Measurements from ENCODE around the gene IQCK.
A peak's percentile ranks its signal among the peaks of the same experiment; 100 is the strongest.
"Not testable (repeated sequence)": the region's sequence is repeated elsewhere in the genome, so short reads cannot be mapped to it uniquely, and the experiment has no call there.

The IQCK gene

DNA sequence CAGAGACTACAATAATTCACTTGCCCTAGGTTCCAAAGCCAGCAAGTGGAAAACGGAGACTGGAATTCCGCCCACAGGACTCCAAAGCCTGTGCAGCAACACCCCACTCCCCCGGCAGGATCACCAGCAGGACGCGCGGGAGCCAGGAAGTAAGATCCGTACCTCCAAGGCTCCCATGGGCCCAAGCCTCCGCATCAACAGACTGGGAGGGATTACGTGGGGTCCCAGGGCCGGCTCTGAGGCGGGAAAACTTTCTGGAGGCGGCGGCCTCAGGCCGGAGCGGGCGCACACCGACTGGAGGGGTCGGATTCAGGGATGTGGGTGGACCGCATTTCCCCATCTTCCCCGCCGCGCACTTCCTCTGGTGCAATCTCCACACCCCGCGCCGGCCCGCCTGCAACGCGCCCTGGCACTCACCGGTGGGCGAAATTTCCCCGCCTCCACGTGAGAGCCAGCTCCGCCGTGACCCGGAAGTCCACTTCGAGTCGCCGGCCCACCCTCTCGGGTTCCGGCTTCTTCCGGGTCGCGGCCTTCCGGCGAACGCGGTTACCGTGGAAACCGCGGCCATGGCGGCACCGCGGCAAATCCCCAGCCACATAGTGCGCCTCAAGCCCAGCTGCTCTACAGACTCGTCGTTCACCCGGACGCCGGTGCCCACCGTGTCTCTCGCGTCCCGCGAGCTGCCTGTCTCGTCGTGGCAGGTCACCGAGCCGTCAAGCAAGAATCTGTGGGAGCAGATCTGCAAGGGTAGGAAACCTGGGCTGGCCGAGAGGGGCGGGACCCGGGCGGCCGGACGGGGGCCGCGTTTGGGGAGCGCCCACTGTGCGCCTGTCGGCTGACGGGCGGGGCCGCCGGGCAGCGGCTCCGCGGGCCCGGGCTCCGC, at the start of gene IQCK, which contains the start of gene KNOP1:
TSS of gene IQCK (plus strand) at position 531 of the 883 bp plus-strand sequence. CDS start at position 567, 36 bp downstream.
TSS of gene KNOP1 (minus strand) at position 487 of the 883 bp plus-strand sequence. CDS start 3,192 bp downstream, outside the sequence.
- peak; percentile 89 for DNase-seq

DNA sequence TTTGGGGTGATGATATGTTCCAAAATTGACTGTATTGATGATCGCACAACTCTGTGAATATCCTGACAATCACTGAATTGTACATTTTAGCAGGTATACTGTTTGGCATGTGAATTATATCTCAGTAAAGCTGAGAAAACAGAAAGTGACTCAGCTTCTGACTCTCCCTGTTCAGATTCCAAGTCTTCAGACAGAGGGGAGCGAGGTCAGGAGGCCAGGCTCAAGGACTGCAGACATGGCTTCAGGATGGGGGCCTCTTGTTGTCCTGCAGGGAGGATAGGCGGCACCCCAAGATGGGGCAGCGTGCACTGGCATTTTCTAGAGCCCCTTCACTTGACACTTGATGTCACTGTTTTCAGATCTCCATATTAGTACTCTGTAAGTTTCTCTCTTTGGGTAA, 45.7 kb upstream of the IQCK start:
- no peak for DNase-seq

DNA sequence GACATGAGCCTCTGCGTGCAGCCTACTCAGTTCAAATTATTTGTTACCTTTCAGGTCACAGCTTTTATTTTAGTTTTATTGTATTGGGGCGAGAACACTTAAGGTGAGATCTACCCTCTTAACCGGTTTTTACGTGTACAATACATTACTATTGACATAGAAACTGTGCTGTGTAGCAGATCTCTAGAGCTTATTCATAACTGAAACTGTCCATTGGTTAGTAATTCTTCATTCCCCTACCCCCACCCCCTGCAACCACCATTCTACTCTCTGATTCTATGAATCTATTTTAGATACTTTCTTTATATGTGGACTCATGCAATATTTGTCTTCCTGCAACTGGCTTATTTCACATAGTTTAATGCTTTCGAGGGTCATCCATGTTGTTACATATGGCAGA, 43.6 kb upstream of the IQCK start:
- no peak for DNase-seq

DNA sequence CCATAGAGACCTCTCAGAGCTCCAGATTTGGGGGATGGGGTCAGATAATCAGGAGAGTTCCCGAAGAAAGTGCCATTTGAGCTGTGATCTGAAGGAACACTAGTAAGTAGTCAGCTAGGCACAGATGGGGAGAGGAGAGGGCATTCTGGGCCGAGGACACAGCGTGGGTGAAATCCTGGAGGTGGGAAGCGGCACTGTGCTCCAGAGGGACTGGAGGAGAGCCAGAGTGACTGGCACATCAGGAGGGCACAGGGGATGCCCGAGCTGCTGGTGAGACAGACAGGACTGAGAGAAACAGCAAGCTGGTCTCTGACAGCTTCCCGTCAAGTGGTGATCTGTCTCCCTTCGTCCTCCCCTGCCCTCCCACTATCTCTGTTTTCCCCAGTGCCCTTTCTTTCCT, 40.7 kb upstream of the IQCK start:
- no peak for DNase-seq

DNA sequence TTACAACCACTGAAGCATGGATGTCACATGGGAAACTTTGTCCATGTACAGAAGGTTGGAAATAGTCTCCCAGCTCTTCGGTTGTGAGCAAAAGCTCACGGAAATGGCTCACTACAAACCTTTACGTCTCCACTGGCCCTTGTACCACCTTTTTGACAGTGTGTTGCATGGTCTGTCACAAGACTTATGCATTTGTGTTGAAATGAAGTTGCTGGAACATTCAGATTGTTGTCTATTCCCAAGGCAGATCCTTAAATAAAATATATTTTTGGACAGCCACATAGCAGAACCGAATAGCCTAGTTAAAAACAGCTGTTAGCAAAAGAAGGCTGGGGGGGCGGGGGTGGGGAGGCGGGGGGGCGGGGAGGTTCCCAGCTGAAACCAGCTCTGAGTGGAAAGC, 39.3 kb upstream of the IQCK start:
- no peak for DNase-seq

DNA sequence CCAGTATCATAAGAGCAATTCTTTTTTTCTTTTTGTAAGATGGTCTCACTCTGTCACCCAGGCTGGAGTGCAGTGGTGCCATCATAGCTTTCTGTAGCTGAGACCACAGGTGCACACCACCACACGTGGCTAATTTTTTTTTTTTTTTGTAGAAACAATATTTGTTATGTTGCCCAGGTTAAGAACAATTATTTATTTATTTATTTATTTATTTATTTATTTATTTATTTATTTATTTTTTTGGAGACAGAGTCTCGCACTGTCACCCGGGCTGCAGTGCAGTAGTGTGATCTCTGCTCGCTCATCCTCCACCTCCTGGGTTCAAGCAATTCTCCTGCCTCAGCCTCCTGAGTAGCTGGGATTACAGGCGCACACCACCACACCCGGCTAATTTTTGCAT, 38.8 kb upstream of the IQCK start:
- DNase-seq = not testable (repeated sequence)

DNA sequence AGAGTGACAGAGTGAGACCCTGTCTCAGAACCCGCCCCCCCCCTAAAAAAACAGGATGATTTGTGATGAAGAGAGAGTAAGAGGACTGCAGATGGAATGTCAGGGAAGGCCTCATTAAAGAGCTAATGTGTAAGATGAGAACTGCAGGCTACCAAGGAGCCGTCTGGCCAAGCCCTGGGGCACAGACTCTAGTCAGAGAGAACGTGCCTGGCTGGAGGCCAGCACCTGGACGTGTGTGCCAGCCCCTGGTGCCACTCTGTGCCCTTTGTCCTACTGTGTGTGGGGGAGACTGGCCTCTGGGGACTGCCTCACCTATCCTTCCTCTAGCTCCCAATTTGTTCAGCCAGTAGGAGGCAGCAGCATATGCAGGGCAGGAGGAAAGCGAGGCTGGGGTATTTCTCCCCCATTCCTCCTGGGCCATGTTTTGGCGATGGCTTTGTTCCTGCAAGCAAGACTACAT, 37.2 kb upstream of the IQCK start:
- no peak for DNase-seq

DNA sequence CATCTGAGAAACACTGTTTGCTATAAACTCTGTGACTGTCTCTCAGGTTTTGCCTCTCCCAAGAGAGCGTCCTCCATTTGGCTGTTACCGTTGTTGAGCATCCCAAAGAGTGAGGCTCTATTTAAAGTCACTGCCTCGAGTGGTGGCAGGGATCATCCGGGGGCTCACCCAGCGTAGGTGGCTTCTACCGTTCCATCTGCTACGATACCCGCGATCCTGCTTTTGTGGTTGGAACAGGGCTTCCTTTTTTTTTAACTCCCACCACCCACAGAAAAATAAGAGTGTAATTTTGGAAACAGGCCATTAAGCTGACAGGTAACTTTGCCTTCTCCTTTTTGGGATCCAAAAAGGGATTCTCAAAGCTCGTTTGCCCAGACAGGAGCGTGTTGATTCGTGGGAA, 36.4 kb upstream of the IQCK start:
- no peak for DNase-seq

- DNase-seq = no peak
Observed at GRCh38 chr16:19683453-19684236, 34.4 kb upstream of the IQCK start.

- DNase-seq = no peak
Observed at GRCh38 chr16:19685176-19685575, 32.9 kb upstream of the IQCK start.

DNA sequence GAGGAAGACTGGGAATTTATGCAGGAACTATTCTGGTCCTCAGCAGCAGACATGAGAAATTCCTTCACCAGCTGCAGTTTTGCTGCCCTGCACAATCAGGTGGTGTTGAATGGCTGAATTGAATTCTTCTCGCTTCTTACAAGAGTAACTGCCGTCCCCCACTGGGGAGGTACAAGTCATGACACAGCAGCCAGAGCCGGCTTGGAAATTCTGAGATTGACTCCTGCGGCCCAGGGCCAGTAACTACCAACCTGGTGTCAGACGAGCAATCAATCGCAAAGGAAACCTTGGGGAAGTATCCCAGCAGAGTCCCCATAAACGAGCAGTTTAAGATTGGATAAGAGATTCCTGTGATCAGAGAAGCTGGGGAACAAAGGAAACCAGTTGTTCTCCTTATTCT, 30.8 kb upstream of the IQCK start:
- DNase-seq = no peak

DNA sequence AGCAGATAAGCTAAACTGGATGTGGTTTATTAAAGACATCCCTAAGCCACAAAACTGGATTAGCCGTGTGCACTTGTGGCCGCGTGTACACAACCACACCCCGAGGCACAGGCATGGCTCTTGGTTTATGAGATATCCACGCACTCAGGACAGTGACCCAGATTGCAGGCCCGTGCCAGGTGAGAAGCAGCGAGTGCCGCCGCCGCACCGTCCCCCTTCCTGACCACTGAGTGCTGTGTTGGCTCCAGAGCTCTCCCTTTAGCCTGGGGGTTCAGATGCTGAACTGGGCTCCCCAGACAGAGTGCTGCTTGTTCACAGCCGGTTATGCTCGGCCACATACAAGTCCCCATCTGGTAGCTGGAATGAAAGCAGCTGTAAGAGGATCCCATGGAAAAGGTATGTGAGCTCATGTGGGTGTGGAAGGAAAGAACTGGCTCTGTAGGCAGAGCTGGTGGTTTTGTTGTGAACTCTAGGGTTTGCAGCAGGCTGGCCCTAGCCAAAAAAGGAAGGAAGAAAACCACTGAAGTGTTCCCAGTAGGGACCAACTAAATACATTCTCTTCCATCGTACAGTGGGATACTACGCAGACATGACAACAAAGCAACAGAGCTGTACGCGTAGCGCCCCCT, 29.6 kb upstream of the IQCK start:
- no peak for DNase-seq

DNA sequence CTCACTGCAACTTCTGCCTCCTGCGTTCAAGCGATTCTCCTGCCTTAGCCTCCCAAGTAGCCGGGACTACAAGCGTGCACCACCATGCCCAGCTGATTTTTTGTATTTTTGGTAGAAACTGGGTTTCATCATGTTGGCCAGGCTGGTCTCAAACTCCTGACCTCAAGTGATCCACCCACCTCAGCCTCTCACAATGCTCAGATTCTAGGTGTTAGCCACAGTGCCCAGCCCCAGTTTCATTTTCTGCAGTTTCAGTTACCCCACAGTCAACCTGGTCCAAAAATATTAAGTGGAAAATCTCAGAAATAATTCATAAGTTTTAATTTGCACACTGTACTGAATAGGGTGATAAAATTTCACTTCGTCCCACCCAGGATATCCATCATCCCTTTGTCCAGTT, 28.7 kb upstream of the IQCK start:
- no peak for DNase-seq

DNA sequence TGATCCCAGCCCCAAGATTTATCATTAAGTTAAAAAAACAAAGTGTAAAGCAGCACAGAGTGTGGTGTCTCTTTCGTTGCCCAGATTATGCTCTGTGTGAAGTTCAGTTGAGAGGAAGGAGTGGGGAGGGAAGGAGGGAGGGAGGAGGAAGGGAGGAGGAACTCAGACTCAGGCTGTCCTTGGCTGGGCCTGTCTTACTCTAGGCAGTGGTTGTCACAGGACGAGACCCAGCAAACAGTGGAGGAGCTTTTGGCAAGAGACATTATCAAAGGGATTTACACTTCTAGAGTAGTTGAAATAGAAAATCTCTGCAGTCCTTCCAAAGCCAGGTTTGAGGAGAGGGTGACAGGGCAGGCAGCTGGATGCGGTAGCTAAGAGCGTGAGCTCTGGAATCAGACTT, 27.9 kb upstream of the IQCK start:
- DNase-seq = no peak

- DNase-seq = no peak
Observed at GRCh38 chr16:19691161-19691711, 26.8 kb upstream of the IQCK start.

GRCh38 chr16:19694989-19695388, 23.1 kb upstream of the IQCK start:
- no peak for DNase-seq

DNA sequence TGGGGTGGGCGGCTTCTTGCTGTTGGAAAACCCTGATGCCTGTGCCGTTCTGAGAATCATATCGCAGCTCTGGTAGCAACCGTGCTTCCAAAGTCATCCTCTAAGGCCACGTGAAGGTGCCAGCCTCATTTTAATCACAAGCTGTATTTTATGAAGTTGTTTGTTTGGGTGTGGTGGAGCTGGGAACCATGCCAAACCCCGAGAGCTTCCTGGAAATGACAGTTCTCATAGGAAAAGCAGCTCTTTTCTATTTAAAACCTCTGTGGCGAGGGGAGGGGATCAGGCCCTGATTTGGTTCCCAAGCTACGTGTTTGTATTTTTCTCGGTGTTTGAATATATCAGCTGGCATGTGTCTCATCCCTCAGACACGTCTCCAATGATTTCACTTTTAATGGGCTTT, 21.7 kb upstream of the IQCK start:
- peak; percentile 82 for DNase-seq

- DNase-seq = peak; percentile 10
Observed at GRCh38 chr16:19696961-19697360, 21.1 kb upstream of the IQCK start.

DNA sequence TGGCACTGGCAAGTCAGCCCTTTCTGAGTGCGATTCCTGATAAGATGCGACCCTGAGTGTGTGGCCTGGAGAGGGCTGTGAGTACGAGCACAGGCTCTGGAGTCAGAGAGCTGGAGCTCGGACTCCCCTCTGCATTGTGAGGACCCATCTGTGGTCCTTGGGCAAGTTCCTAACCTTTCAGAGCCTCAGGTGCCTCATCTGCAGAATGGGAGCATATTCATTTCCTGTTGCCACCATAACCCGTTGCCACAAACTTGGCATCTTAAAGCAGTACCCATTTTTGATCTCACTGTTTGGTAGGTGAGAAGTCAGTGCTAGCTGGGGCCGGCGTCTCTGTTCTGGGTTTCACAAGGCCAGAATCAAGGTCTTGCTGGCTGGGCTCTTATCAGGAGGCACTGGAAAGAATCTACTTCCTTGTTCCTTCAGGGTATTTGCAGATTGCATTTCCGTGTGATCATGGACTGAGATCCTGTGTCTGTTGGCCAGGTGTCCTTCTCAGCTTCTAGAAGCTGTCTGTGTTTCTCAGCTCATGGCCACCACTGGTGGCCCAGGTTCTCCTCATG, 20.2 kb upstream of the IQCK start:
- DNase-seq = no peak

- no peak for DNase-seq
Observed at GRCh38 chr16:19698480-19699465, 19.3 kb upstream of the IQCK start.

- no peak for DNase-seq
Observed at GRCh38 chr16:19699472-19699871, 18.6 kb upstream of the IQCK start.
